Glomerular endothelial cell (primary cell): Measurements from ENCODE around the gene DLG1. TPM values are rescaled to one million over a fixed set of nuclear protein-coding genes. Genes with fewer than 3 reads are reported as not detected.

Source experiments
- DNase-seq: peaks from one replicate; pipeline ENCODE4 v3.0.0-alpha.2; 2011; ENCODE audit warnings: low read depth, low spot score; ENCODE audit errors: extremely low read depth
- total RNA-seq: library from RNA; depleted of rRNA; stranded (reverse); fragments of >200 nt; gene quantifications from 2 replicates; pipeline ENCODE4 v1.2.3, GENCODE V29; 2015

The DLG1 gene
- total RNA-seq, 1 donor from 2014 or later = 105 TPM

- no peak for DNase-seq
Measured at GRCh38 chr3:197003461-197004385, 294.7 kb downstream of the DLG1 start.

- no peak for DNase-seq
Measured at GRCh38 chr3:197002701-197003454, 295.5 kb downstream of the DLG1 start.

GRCh38 chr3:197001972-197002700 is 296.3 kb downstream of the DLG1 start:
- no peak for DNase-seq

- DNase-seq = no peak
Measured at GRCh38 chr3:197001106-197001971, 297.1 kb downstream of the DLG1 start.

- no peak for DNase-seq
Measured at GRCh38 chr3:197000211-197000610, 298.2 kb downstream of the DLG1 start.

- DNase-seq = no peak
Measured at GRCh38 chr3:196998966-196999760, 299.2 kb downstream of the DLG1 start.

- no peak for DNase-seq
Measured at GRCh38 chr3:196997311-196997710, 301.1 kb downstream of the DLG1 start.

GRCh38 chr3:196996454-196997265 is 301.8 kb downstream of the DLG1 start:
- DNase-seq = no peak

GRCh38 chr3:196995646-196996355 is 302.6 kb downstream of the DLG1 start:
- DNase-seq = no peak

- DNase-seq = no peak
Measured at GRCh38 chr3:196995027-196995426, 303.4 kb downstream of the DLG1 start.

- no peak for DNase-seq
Measured at GRCh38 chr3:196994056-196994455, 304.4 kb downstream of the DLG1 start.
